SU-DHL-6 (cell line): ENCODE data around the gene SLC22A4.

Experiments
- H2AFZ ChIP-seq: fragments of 200-600 bp; sonication (generic); 2 replicates; pipeline ENCODE4 v1.6.1; 2014; ENCODE audit warnings: low read depth, mild to moderate bottlenecking, moderate library complexity, mixed read lengths, antibody characterized with exemption, low read length; ENCODE audit not compliant: severe bottlenecking
- H3F3A ChIP-seq: fragments of 200-600 bp; shearing (Covaris generic); 2 replicates; pipeline ENCODE4 v1.6.0; 2016; ENCODE audit warnings: antibody characterized with exemption, mild to moderate bottlenecking; ENCODE audit not compliant: insufficient read depth
- H3K27ac ChIP-seq: fragments of 200-600 bp; sonication (generic); 2 replicates; pipeline ENCODE4 v1.5.1; 2016; ENCODE audit warnings: low read depth, mild to moderate bottlenecking, low read length, moderate library complexity, mixed read lengths
- H3K27me3 ChIP-seq: fragments of 200-600 bp; sonication (generic), shearing (Covaris generic); 2 replicates; pipeline ENCODE4 v1.6.0; 2014; ENCODE audit warnings: mild to moderate bottlenecking, low read length
- H3K36me3 ChIP-seq: fragments of 200-600 bp; sonication (generic); 2 replicates; pipeline ENCODE4 v1.6.1; 2014; ENCODE audit warnings: mild to moderate bottlenecking, low read length, mixed read lengths
- H3K4me2 ChIP-seq: fragments of 300-600, 200-600 bp; shearing (Covaris generic), sonication (generic); 2 replicates; pipeline ENCODE4 v1.6.0; 2014; ENCODE audit warnings: low read length, low read depth, mild to moderate bottlenecking; ENCODE audit not compliant: poor library complexity, severe bottlenecking
- H3K4me3 ChIP-seq: fragments of 200-600 bp; sonication (generic); 2 replicates; pipeline ENCODE4 v1.5.1; 2014; ENCODE audit warnings: antibody characterized with exemption, low read length, mild to moderate bottlenecking, mixed read lengths; ENCODE audit not compliant: insufficient read depth, poor library complexity, severe bottlenecking
- H3K79me2 ChIP-seq: fragments of 200-600 bp; sonication (generic); 2 replicates; pipeline ENCODE4 v1.6.1; 2014; ENCODE audit warnings: mild to moderate bottlenecking, low read length, moderate library complexity; ENCODE audit not compliant: insufficient read depth
- H3K9ac ChIP-seq: fragments of 200-600 bp; sonication (generic); 2 replicates; pipeline ENCODE4 v1.7.0; 2014; ENCODE audit warnings: mild to moderate bottlenecking, low read length
- H3K9me2 ChIP-seq: fragments of 200-600 bp; sonication (generic); replicated peaks from 2 replicates; pipeline ENCODE4 v1.6.1; 2014; ENCODE audit warnings: low read length; ENCODE audit not compliant: insufficient read depth
- H3K9me3 ChIP-seq: fragments of 200-600 bp; sonication (generic); 2 replicates; pipeline ENCODE4 v1.6.1; 2014; ENCODE audit warnings: low read length, mixed read lengths; ENCODE audit not compliant: insufficient read depth
- H4K20me1 ChIP-seq: fragments of 200-600 bp; sonication (generic); 2 replicates; pipeline ENCODE4 v1.6.1; 2014; ENCODE audit warnings: low read depth, mild to moderate bottlenecking, antibody characterized with exemption, low read length, moderate library complexity, mixed read lengths
- CTCF ChIP-seq: fragments of 200-600 bp; sonication (generic); IDR thresholded peaks from one replicate; pipeline ENCODE4 v1.5.1; 2017; ENCODE audit warnings: antibody characterized with exemption, mild to moderate bottlenecking, low read length, moderate library complexity; ENCODE audit not compliant: insufficient read depth, poor library complexity, severe bottlenecking
- EZH2phosphoT487 ChIP-seq: fragments of 200-600 bp; sonication (generic), shearing (Covaris generic); conservative IDR thresholded peaks from 2 replicates; pipeline ENCODE4 v1.6.1; 2018; ENCODE audit warnings: mild to moderate bottlenecking, antibody characterized with exemption, low read length, moderate library complexity, mixed read lengths

SLC22A4 gene

DNA sequence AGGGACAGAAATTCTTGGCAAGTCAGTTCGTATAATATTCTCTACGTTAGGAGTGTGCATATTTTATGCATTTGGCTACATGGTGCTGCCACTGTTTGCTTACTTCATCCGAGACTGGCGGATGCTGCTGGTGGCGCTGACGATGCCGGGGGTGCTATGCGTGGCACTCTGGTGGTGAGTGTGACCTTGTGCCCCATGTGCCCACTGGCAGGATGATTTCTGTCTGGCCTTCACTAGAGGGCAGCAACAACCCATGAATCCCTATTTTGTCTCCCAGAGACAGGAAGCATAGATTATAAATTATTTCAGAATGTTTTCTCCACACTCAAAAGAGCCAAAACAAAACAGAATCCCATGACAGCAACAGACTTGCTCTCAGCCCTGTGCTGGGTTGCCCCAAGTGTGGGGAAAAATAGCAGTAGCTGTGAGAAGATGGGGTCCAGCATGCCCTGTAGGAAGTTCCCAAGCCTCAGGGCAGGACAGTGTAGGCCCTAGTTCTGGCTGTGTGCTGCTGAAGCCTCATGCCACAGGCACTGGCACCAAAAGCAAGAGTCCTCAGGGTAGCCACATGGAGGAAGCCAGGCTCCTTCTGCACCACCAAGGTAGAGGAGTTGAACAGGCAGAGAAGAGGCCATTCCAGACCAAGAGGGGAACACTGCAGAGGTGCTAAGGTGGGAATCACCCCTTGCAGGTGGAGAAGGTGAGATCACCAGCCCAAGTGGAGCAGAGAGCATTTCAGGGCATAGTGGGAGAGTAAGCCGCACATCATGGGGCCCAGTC lies 91.3 kb downstream of the SLC22A4 start:
- TF ChIP-seq EZH2phosphoT487 = no peak
- peak; percentile 43 for TF ChIP-seq CTCF
- Histone ChIP-seq H3K36me3 (no peaks in the 10 kb centered on the region), H3K9me3 (no peaks in the 10 kb centered on the region), H3K4me2 (no peak overlapping the region), H3K27me3 (no peaks in the 10 kb centered on the region), H3K4me3 (no peak overlapping the region), H3F3A (no peaks in the 10 kb centered on the region), H3K27ac (no peak overlapping the region), H3K9ac (no peak overlapping the region), H2AFZ (peak overlapping the region; percentile 77), H4K20me1 (no peaks in the 10 kb centered on the region), H3K9me2 (no peaks in the 10 kb centered on the region), H3K79me2 (no peaks in the 10 kb centered on the region)

DNA sequence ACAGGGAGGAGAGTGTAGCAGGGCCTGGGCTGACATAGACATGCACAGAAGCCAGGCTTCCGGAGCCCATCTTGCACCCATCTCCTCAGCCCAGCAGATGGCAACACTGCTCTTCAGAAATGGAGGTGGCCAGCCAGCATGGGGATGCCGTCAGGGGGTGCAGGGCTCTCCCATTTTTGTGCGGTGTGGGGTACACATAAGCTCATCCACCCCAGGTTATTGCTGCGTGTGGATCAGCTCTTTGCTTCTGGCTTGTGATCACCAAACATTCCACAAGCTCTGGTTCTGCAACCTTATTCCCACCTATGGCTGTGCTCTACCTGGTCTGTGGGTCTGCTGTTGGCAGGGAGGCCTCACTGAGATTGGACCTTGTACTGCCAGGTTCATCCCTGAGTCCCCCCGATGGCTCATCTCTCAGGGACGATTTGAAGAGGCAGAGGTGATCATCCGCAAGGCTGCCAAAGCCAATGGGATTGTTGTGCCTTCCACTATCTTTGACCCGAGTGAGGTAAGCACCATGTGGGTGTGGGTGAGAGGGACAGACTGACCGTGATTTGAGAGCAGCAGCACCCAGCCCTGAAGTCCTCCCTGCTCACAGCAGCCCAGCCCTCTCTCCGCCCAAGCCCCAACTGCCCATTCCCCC lies 92.6 kb downstream of the SLC22A4 start:
- H3F3A ChIP-seq = no peaks in the 10 kb centered on the region
- H3K27me3 ChIP-seq = no peaks in the 10 kb centered on the region
- no peak overlapping the region for H3K4me2 ChIP-seq
- H3K4me3 ChIP-seq = no peak overlapping the region
- H3K9ac ChIP-seq = no peak overlapping the region
- no peaks in the 10 kb centered on the region for H3K79me2 ChIP-seq
- H2AFZ ChIP-seq = no peak overlapping the region
- H4K20me1 ChIP-seq = no peaks in the 10 kb centered on the region
- no peaks in the 10 kb centered on the region for H3K9me2 ChIP-seq
- no peaks in the 10 kb centered on the region for H3K36me3 ChIP-seq
- H3K27ac ChIP-seq = no peak overlapping the region
- H3K9me3 ChIP-seq = no peaks in the 10 kb centered on the region
- no peak for TF ChIP-seq EZH2phosphoT487
- TF ChIP-seq CTCF = peak; percentile 49

DNA sequence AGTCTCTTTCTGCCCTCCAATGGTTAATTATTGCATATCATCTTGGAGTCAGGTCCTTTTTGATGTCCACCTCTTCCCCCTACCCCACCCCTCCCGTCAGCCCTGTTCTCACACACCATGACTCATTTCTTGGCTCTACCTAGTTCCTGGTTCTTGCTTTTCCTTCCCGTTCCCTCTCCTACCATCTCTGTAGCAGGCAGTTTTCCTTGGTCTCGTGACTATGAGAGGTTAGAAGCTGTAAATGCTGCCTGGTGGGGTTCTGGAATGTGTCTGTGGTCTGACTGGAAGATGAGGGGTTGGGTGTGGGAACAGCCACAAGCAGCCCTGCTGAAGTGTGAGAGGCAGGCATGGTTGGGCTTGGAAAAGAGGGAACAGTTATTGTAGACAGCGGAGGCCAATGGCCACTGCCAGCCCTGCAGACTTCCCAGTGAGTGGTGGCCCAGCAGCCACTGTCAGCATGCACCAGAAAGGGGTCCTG lies 93.5 kb downstream of the SLC22A4 start:
- Histone ChIP-seq H3K4me2 (no peak overlapping the region), H4K20me1 (no peaks in the 10 kb centered on the region), H3K36me3 (no peaks in the 10 kb centered on the region), H3F3A (no peaks in the 10 kb centered on the region), H3K9me2 (no peaks in the 10 kb centered on the region), H3K4me3 (no peak overlapping the region), H3K9me3 (no peaks in the 10 kb centered on the region), H3K27ac (no peak overlapping the region), H3K79me2 (no peaks in the 10 kb centered on the region), H2AFZ (no peak overlapping the region), H3K27me3 (no peaks in the 10 kb centered on the region), H3K9ac (no peak overlapping the region)
- no peak for TF ChIP-seq EZH2phosphoT487
- TF ChIP-seq CTCF = no peak
